ENCODE data around the gene VPS9D1.
"Not testable (repeated sequence)": the region's sequence is repeated elsewhere in the genome, so short reads cannot be mapped to it uniquely, and the experiment has no call there.

VPS9D1 gene

GRCh38 chr16:89691986-89692569 is 28.6 kb downstream of the VPS9D1 start:
- no peak for DNase-seq

- DNase-seq, result no peak
These were observed 29.3 kb downstream of the VPS9D1 start for GRCh38 chr16:89691231-89691985.

- no peak for DNase-seq
These were observed 30.3 kb downstream of the VPS9D1 start for GRCh38 chr16:89690392-89690901.

GRCh38 chr16:89689621-89690020 is 31.1 kb downstream of the VPS9D1 start:
- not testable (repeated sequence) for DNase-seq

DNA sequence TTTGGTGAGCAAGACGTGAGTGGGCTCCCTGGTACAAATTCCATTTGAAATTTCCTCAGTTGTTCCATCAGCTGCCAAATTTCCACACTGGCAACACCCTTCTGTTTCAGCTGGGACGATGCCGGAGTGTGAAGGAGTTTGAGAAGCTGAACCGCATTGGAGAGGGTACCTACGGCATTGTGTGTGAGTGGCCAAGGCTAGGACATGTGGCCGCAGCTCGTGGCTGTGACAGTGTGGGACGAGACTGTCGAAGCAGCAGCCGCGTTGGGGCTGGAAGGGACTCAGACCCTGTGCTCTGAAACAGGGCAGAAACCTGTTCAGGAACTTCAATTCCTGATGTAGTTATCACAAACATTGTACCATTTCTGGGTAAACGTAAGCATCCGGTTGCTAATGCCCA is 31.6 kb downstream of the VPS9D1 start:
- no peak for DNase-seq

GRCh38 chr16:89688395-89688794 is 32.3 kb downstream of the VPS9D1 start:
- no peak for DNase-seq

DNA sequence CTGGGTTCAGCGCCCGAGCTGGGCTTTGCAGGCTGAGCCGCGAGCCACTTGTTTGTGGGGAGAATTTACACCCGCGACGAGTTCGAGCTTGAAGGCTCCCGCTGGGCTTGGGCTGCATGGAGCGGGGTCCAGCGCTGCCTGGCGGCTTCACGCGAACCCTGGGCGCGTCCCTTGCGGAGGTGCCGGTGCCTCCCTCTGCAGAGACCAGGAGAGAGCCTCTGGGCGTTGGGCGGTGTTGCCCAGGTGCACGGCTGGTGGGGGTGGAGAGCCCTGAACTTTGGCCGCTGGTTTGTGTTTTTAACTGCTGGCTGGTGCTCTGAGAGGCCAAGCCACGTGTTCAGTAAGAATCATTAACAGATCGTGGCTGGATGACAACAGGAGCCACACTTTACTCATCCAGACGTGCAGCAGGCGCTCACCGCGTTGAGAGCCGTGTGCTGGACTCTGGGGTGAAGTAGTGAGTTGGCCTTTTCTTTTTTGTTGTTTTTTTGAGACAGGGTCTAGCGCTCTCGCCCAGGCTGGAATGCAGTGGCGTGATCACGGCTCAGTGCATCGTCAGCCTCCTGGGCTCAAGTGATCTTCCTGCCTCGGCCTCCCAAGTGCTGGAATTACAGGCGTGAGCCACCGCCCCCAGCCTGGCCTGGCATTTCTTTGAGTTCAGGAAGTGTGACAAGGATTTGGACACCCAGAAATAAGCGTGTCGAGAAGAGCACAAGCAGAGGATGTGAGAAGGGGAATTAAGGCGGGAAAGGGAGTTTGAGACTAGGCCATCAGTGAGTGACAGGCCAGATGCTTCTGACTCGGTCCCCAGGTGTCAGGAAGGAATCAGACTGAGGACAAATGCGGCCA is 33.4 kb downstream of the VPS9D1 start:
- DNase-seq, result no peak

DNA sequence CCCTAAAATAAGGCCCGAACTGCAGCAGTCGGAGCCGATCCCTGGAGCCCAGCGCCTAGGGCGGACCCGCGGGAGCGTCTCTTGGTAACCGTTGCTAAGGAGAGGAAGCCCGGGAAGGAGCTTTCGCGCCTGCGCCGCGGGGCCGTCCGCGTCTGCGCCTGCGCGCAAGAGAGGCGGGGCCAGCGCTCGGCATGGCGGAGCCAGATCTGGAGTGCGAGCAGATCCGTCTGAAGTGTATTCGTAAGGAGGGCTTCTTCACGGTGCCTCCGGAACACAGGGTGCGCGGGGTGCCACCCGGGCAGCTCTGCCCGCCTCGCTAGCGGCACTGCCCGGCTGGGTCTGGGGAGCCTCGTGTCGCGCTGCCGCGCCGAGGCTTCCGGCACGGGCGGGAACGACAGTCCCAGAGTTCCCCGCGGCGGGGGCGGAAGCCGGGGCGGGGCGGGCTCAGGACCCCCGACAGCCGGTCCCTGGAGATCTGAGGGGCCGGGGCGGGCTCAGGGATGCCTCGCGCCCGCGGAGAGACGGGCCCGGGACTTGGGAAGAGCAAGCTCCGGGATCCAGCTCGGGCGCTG is 34.1 kb downstream of the VPS9D1 start, which contains the start of gene CDK10:
CDK10 (plus strand) TSS at position 170 of the 572 bp plus-strand sequence; CDS start at position 192, 22 bp downstream.
- peak; percentile 88 for DNase-seq

GRCh38 chr16:89685916-89686315 is 34.8 kb downstream of the VPS9D1 start:
- no peak for DNase-seq

DNA sequence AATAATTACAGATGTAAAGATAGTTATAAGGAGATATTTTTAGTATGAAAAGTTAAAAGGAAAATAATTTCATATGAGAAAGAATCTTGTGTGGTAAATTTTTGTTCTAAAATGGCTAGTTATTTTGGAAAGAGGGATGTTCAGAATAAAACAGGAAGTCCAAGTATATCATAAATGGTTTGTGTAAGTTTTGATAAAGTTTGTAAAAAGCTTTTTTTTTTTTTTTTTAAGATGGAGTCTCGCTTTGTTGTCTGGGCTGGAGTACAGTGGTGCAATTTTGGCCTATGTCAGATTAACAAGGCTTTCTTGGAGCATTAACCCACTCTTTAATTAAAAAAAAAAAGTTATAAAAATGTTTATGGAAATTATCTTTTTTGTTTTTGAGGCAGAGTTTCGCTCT is 42.4 kb downstream of the VPS9D1 start:
- DNase-seq, result no peak

DNA sequence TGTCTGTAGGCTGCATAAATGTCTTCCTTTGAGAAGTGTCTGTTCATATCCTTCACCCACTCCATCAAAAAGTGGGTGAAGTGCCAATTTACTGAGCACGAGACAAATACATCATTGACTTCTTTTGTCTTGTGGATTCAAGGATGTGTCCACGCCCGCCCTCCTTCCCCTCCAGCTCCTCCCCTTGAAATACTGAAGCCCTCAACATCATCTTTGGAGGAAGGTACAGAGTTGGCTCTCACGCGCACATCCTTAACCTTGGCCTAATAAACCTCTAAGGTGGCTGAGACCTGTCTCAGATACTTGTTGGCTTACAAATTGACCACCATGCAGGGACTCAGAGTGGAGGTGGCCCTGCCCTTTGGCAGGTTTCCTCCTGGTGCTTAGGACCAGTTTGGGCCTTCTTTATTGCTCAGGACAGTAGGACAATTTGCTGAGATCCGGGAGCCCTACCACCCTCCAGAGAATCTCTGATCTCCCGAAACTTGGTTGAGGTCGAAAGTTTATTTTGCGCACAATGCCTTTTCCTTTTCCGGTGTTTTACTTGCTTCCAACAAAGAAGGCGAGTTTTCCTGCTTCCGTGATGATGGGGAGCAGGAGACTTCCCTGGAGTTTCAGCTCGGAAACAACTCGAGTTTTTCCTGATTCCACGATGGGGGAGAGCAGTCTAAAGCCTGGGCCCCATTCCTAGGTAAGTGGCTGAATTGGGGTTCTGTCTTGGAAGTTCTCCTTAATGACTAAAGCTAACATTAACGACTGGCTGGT is 48.3 kb downstream of the VPS9D1 start:
- DNase-seq, result no peak

DNA sequence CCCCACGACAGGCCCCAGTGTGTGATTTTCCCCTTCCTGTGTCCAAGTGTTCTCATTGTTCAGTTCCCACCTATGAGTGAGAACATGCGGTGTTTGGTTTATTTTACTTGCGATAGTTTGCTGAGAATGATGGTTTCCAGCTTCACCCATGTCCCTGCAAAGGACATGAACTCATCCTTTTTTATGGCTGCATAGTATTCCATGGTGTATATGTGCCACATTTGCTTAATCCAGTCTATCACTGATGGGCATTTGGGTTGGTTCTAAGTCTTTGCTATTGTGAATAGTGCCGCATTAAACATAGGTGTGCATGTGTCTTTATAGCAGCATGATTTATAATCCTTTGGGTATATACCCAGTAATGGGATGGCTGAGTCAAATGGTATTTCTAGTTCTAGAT is 49.1 kb downstream of the VPS9D1 start:
- not testable (repeated sequence) for DNase-seq

DNA sequence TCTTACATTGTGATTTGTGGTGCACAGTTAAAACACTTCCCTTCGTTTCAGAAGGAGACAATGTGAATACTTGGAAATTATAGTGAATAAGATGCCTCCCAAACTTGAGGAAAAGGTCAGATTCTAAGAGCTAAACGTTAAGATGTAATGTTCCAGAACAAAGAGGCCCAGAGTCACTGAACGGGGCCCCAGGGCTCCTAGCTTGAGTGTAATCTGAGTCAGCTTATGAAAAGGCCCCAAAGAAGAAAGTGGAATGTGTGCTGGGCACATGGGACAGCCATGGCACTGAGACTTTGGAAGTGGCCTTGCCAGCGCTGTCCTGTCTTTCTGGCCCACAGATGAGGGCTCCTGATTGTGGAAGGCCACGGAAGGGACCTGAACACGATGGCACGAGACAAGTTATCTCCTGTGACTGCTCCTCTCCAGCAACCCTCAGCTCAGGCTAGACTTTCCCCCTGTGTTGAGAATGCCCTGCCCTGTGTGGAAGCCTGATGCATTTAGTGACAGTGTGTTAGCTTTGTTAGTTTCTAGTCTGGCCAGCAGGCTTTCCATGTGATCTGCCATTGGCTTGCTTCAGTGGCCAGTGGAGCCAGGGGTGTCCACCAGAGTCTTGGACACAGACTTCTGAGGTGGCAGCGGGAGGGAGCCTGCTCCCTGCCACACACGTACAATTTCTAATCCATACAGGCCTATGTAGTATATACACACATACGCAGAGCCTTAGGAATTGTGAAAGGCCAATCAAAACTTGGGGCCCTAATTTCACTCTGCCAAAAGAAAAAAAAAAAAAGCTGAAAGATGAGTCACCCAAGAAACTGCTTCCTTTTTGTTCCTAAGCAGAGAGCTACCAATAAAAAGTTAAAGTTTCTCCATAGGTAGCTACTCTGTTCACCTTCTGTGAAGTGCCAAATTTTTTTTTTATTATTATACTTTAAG is 49.9 kb downstream of the VPS9D1 start:
- DNase-seq, result peak; percentile 18

DNA sequence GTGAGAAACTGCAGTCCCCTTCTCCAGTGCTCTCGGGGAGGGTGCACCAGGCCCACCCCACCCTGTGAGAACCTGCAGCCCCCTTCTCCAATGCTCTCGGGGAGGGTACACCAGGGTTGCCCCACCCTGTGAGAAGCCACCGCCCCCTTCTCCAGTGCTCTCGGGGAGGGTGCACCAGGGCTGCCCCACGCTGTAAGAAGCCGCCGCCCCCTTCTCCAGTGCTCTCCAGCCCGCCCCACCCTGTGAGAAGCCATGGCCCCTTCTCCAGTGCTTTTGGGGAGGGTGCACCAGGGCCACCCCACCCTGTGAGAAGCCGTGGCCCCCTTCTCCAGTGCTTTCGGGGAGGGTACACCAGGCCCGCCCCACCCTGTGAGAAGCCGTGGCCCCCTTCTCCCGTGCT is 50.9 kb downstream of the VPS9D1 start:
- DNase-seq, result no peak

DNA sequence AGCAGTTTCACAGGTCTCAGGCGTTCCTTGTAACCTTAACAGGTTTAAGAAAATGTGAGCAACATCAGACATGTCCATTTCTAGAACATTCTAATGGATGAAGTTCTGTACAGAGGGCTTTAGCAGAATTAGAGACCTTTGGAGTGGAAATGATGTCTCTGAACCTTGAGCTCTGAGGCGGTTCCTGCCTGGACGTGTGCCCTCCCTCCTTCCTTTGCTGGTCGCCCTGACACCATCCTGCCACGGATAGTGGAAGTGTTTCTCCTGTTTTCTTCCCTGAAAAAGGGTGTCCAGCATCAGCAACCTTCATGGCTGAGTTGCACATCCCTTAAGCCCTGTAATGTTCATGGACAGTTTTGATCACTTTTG is 51.9 kb downstream of the VPS9D1 start:
- no peak for DNase-seq

- DNase-seq, result no peak
These were observed 53.1 kb downstream of the VPS9D1 start for GRCh38 chr16:89667633-89668032.

- DNase-seq, result not testable (repeated sequence)
These were observed 53.7 kb downstream of the VPS9D1 start for GRCh38 chr16:89667000-89667399.

DNA sequence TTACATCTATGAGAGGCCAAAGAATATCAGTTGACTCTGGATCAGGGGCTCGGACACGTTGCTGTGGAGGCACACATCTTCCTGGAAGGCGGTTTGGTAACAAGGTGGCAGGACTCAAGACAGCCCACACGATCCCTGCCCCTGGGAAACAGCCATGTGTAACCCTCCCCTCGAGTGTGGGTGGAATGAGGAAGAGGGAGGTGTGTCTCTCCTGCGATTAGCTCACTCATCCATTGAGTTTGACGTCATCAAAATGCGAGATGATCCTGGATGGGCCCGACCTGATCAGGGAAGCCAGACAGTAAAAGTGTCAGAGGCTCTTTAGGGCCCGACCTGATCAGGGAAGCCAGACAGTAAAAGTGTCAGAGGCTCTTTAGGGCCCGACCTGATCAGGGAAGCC is 56.5 kb downstream of the VPS9D1 start:
- DNase-seq, result not testable (repeated sequence)

- DNase-seq, result no peak
These were observed 59.5 kb downstream of the VPS9D1 start for GRCh38 chr16:89661215-89661614.

DNA sequence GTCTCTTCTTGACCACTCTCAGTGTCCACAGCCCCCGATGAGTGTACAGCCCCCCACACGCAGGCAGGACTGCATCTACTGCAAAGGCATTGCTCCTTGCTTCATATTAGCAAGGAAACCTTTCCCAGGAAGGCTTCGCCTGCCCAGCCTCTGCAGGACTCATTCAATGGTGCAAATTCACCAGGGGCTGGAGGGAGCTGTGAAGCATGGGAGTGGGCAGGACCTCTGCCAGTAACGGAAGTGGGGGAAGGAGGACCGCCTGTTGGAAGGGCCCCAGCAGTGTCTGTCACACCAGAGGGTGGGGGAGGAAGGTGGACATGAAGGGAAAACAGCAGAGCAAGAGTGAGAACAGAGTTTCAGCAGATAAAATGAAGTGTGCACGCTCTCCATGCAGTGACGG is 60.6 kb downstream of the VPS9D1 start:
- no peak for DNase-seq

DNA sequence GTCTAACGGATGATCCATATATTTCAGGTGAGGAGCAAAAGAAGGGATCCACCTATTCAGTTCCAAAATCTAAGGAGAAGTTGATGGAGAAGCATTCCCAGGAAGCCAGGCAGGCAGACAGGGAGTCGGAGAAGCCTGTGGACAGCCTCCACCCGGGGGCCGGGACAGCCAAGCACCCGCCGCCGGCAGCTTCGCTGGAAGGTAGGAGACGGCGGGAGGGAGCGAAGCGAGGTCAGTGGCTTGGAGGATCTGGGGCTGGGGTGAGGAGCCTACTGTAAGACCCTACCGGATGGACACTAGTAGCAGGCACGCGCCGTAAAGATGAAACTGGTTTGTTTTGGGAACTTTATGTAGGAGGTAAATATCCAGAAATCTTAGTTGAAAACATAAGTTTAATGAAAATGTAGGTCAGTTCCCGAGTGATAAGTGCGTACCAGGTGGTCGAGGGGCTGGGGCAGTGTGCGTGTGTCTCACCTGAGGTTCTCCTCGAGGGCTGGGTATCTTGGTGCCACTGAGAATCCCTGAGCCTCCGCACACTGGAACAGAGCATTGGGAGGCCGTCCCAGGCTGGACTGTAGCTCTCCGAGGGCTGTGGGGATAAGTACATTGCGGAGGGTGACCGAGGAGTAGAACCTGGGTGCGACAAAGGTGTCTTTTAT is 62.3 kb downstream of the VPS9D1 start:
- DNase-seq, result no peak
